K562 (cell line): ENCODE results near the gene TRIM2. TPM values are rescaled to one million over a fixed set of nuclear protein-coding genes. Genes with fewer than 3 reads are reported as not detected.

Experiments
- ATAC-seq: fragments of 200-7000 bp; cut with Tn5 transposase; 3 replicates; pipeline ENCODE4 v1.9.1; 2020; ENCODE audit warnings: moderate library complexity
- BruUV-seq: library from RNA; stranded (reverse); fragments of 400-500 nt; replicated peaks from 2 replicates; lab custom pipeline; 2021; lab: Mats Ljungman, UMichigan
- CTCF ChIA-PET: fragments of 300-600 bp; formaldehyde crosslinking; extraction: SDS; loops from one replicate; lab custom pipeline; 2021; ENCODE audit warnings: low intra/inter-chr PET ratio; lab: Yijun Ruan, JAX
- POLR2A ChIA-PET: fragments of 300-600, 350-650 bp; sonication (Branson Sonifier 250); formaldehyde crosslinking; extraction: SDS; loops from one replicate; lab custom pipeline; 2021; ENCODE audit warnings: antibody characterized with exemption, inconsistent platforms; lab: Yijun Ruan, JAX
- DNase-seq, 4 experiments: peaks; one replicate each; pipeline versions ENCODE4 v3.0.0 to v3.0.0-alpha.2; 2011 to 2018; ENCODE audit warnings: low spot score in 3 of 4, mixed read lengths in 3 of 4; ENCODE audit errors: extremely low read depth in 1 of 4
- FAIRE-seq: peaks from 2 replicates; lab custom pipeline; 2011; peaks lifted over from hg19 to GRCh38; lab: Jason Lieb, UNC
- H2AFZ ChIP-seq: 2 replicates; pipeline ENCODE4 v1.6.0; 2011; ENCODE audit warnings: low read depth, low read length, control low read depth, inconsistent platforms
- H3K27ac ChIP-seq: fragments of 200-600 bp; 3 replicates; pipeline ENCODE4 v1.8.0; 2011; ENCODE audit warnings: low read depth, mild to moderate bottlenecking, control low read depth, inconsistent platforms, low read length, moderate library complexity, mixed read lengths; ENCODE audit errors: extremely low read depth
- H3K27me3 ChIP-seq, 2 experiments: fragments of 300-600 bp in 1 of 2; 2 replicates in 1 of 2; 3 replicates in 1 of 2; pipeline versions ENCODE4 v1.6.0 to v1.8.0; 2011; ENCODE audit warnings: inconsistent platforms in 2 of 2, low read length in 2 of 2, mild to moderate bottlenecking in 1 of 2, mixed read lengths in 1 of 2, moderate library complexity in 1 of 2; ENCODE audit not compliant: control insufficient read depth in 2 of 2, insufficient read depth in 2 of 2
- H3K36me3 ChIP-seq: fragments of 300-600 bp; 3 replicates; pipeline ENCODE4 v1.8.0; 2011; ENCODE audit warnings: mild to moderate bottlenecking, low read length, inconsistent platforms; ENCODE audit not compliant: control insufficient read depth, insufficient read depth
- H3K4me1 ChIP-seq, 2 experiments: fragments of 200-600 bp in 1 of 2; replicated peaks in 1 of 2; 2 replicates in 1 of 2; 3 replicates in 1 of 2; pipeline versions ENCODE4 v1.5.1 to v1.8.0; 2011; ENCODE audit warnings: inconsistent platforms in 2 of 2, low read length in 2 of 2, mild to moderate bottlenecking in 1 of 2, mixed read lengths in 1 of 2, moderate library complexity in 1 of 2; ENCODE audit not compliant: control insufficient read depth in 2 of 2, insufficient read depth in 2 of 2
- H3K4me2 ChIP-seq: 2 replicates; pipeline ENCODE4 v1.6.1; 2011; ENCODE audit warnings: low read length, control low read depth, inconsistent platforms, mixed read lengths; ENCODE audit not compliant: insufficient read depth
- H3K4me3 ChIP-seq: fragments of 200-600 bp; sonication (generic), shearing (Covaris generic); 2 replicates; pipeline ENCODE4 v1.5.1; 2016; ENCODE audit warnings: control low read depth, inconsistent platforms
- H3K79me2 ChIP-seq: fragments of 200-600 bp; 3 replicates; pipeline ENCODE4 v1.8.0; 2011; ENCODE audit warnings: low read length, inconsistent platforms; ENCODE audit not compliant: control insufficient read depth, insufficient read depth
- H3K9ac ChIP-seq, 2 experiments: 2 replicates each; pipeline versions ENCODE4 v1.6.0 to v1.6.1; 2011; ENCODE audit warnings: low read depth in 2 of 2, low read length in 2 of 2, control low read depth in 1 of 2, inconsistent platforms in 1 of 2, mild to moderate bottlenecking in 1 of 2, mixed read lengths in 1 of 2; ENCODE audit not compliant: insufficient read depth in 1 of 2
- H3K9me1 ChIP-seq: one replicate; pipeline ENCODE4 v1.6.0; 2011; ENCODE audit warnings: inconsistent platforms, mild to moderate bottlenecking, low read length, moderate library complexity; ENCODE audit not compliant: control insufficient read depth, insufficient read depth
- H3K9me3 ChIP-seq: replicated peaks from 2 replicates; pipeline ENCODE4 v1.5.1; 2011; ENCODE audit warnings: low read depth, low read length, inconsistent platforms; ENCODE audit not compliant: control insufficient read depth, insufficient read depth
- H4K20me1 ChIP-seq: replicated peaks from 2 replicates; pipeline ENCODE4 v1.6.1; 2011; ENCODE audit warnings: low read length, inconsistent platforms, mixed read lengths; ENCODE audit not compliant: control insufficient read depth, insufficient read depth
- BDP1 ChIP-seq: IDR thresholded peaks from 3 replicates; pipeline ENCODE4 v1.6.1; 2011; ENCODE audit not compliant: insufficient read length, insufficient read depth
- FOXK1 ChIP-seq: sonication (generic); formaldehyde crosslinking; IDR thresholded peaks from 2 replicates; pipeline ENCODE4 v1.8.0; 2022; ENCODE audit warnings: missing genetic modification reagents, mild to moderate bottlenecking, borderline replicate concordance
- FOXO4 ChIP-seq: fragments of 450-650 bp; formaldehyde crosslinking; IDR thresholded peaks from 2 replicates; pipeline ENCODE4 v1.4.0; 2020; ENCODE audit warnings: mild to moderate bottlenecking, moderate library complexity
- MIER1 ChIP-seq: fragments of 450-650 bp; IDR thresholded peaks from 2 replicates; pipeline ENCODE4 v1.6.1; 2016; ENCODE audit warnings: antibody characterized with exemption, mild to moderate bottlenecking, low read depth
- NFE2 ChIP-seq: IDR thresholded peaks from 2 replicates; pipeline ENCODE4 v1.6.1; 2014; ENCODE audit warnings: antibody characterized with exemption, low read depth
- NFXL1 ChIP-seq: fragments of 450-650 bp; formaldehyde crosslinking; IDR thresholded peaks from 2 replicates; pipeline ENCODE4 v1.4.0; 2021; ENCODE audit warnings: mild to moderate bottlenecking
- PML ChIP-seq: IDR thresholded peaks from 2 replicates; pipeline ENCODE4 v1.6.1; 2012; ENCODE audit warnings: low read length, inconsistent platforms
- RFX7 ChIP-seq: fragments of 250-450 bp; sonication (Bioruptor Pico); IDR thresholded peaks from 2 replicates; pipeline ENCODE4 v1.5.1; 2021; ENCODE audit warnings: mild to moderate bottlenecking
- SMARCB1 ChIP-seq: IDR thresholded peaks from 2 replicates; pipeline ENCODE4 v1.6.1; 2011; ENCODE audit warnings: improper control_type of control experiment, low read depth; ENCODE audit not compliant: insufficient read length
- SMARCE1 ChIP-seq: fragments of 450-650 bp; IDR thresholded peaks from 2 replicates; pipeline ENCODE4 v1.7.1; 2016; ENCODE audit warnings: mild to moderate bottlenecking
- ZBTB11 ChIP-seq, 3 experiments: fragments of 200-800 bp in 1 of 3; fragments of 250-450 bp in 1 of 3; fragments of 450-650 bp in 1 of 3; sonication (Bioruptor Pico) in 1 of 3; sonication (Bioruptor generic) in 1 of 3; formaldehyde crosslinking in 1 of 3; IDR thresholded peaks; 2 replicates each; pipeline versions ENCODE4 v1.6.1 to v1.8.0; 2016 to 2022; ENCODE audit warnings: mild to moderate bottlenecking in 2 of 3, missing genetic modification characterization in 2 of 3, missing compliant biosample characterization in 1 of 3, moderate library complexity in 1 of 3
- ZNF644 ChIP-seq: fragments of 200-800 bp; sonication (Bioruptor generic); IDR thresholded peaks from 2 replicates; pipeline ENCODE4 v1.6.1; 2016; ENCODE audit warnings: low read depth, missing genetic modification characterization, missing compliant biosample characterization
- ZNF780A ChIP-seq: fragments of 250-450 bp; sonication (Bioruptor Pico); IDR thresholded peaks from 2 replicates; pipeline ENCODE4 v1.5.0; 2021; ENCODE audit warnings: mild to moderate bottlenecking
- WGBS: fragments of 100-300 bp; shearing (Covaris generic); methylation state at CpG from one replicate; pipeline ENCODE4 v1.1.6; 2016; ENCODE audit warnings: low coverage, mixed read lengths; ENCODE audit not compliant: insufficient coverage; ENCODE audit errors: missing lambda C conversion rate; 5-methylcytosine and 5-hydroxymethylcytosine counted together
- in situ Hi-C: fragments of 300-500 bp; cut with MboI; formaldehyde crosslinking; loops from 4 replicates; pipeline ENCODE4 v1.15.0; 2018; ENCODE audit warnings: inconsistent platforms, mixed read lengths
- intact Hi-C: fragments of 100-400 bp; cut with micrococcal nuclease; formaldehyde crosslinking; loops from 2 replicates; pipeline ENCODE4 v1.14.2; 2022
- polyA plus RNA-seq, 8 experiments: library from polyadenylated mRNA; depleted of rRNA in 4 of 8; stranded (reverse) in 5 of 8; unstranded in 3 of 8; fragments of >200 nt; fragmentation: Nextera tagmentation in 2 of 8; fragmentation: Illumina TruSeq in 1 of 8; extraction: Ambion mirVana in 2 of 8; extraction: Trizol in 1 of 8; gene quantifications; 2 replicates each; pipeline versions ENCODE4 v1.2.1 to v1.2.3, GENCODE V29; 2011 to 2014; ENCODE audit warnings: inconsistent platforms in 1 of 8, missing spikeins in 1 of 8
- total RNA-seq, 7 experiments: library from RNA; depleted of rRNA in 6 of 7; stranded (reverse); fragments of >200 nt in 6 of 7; fragmentation: Illumina TruSeq in 2 of 7; extraction: Trizol in 2 of 7; gene quantifications; 2 replicates each; pipeline versions ENCODE4 v1.2.1 to v1.2.3, GENCODE V29; 2011 to 2021; ENCODE audit warnings: low replicate concordance in 1 of 7
- TF ChIP-seq, protein P1 (sequence below), 2 experiments: IDR thresholded peaks in 1 of 2; conservative IDR thresholded peaks in 1 of 2; 2 replicates each; pipeline ENCODE4 v1.6.1; 2016; ENCODE audit warnings: low read depth in 2 of 2, mild to moderate bottlenecking in 1 of 2, missing compliant biosample characterization in 1 of 2, missing genetic modification characterization in 1 of 2, moderate library complexity in 1 of 2

TRIM2 gene
- total and polyA plus RNA-seq, 9 of the 15 experiments (the other 6 are each of a cell fraction or from before 2014, with no cell fraction given) = 0.01 to 0.41 (median 0.13) TPM; not detected in 1

- no peak for TF ChIP-seq ZNF780A (CRISPR knock-in tag)
- TF ChIP-seq, protein P1, sequence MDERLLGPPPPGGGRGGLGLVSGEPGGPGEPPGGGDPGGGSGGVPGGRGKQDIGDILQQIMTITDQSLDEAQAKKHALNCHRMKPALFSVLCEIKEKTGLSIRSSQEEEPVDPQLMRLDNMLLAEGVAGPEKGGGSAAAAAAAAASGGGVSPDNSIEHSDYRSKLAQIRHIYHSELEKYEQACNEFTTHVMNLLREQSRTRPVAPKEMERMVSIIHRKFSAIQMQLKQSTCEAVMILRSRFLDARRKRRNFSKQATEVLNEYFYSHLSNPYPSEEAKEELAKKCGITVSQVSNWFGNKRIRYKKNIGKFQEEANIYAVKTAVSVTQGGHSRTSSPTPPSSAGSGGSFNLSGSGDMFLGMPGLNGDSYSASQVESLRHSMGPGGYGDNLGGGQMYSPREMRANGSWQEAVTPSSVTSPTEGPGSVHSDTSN (CRISPR knock-in tag; IDR thresholded peaks at IDR 0.05; ENCODE audit: low read depth) = no peak
- TF ChIP-seq, protein P1 (tag; conservative IDR thresholded peaks at IDR 0.05; ENCODE audit: low read depth) = no peak
Observed at GRCh38 chr4:153276971-153277370, 72.7 kb downstream of the TRIM2 start (continued).

DNA sequence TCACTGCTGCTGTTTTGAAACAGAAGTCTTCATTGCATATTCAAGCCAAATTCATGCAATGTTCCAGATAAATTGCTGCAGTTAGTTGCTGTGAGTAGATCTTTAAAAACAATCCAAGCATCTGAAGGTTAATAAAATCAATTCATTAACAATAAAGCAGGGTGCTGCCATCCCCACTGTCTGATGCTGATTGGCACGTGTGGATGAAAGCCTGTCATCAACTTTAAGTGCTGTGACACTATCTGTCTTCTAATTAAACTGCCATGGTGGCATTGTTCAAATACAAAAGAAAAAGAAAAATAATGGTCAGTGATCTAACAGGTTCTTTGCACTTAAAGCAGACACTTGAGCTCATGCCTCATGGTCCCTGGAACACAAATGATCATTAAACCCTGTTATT lies 77.2 kb downstream of the TRIM2 start:
- POLR2A ChIA-PET = no interaction called here
- no TSS peak for BruUV-seq
- FAIRE-seq (no peak), ATAC-seq (no peak), DNase-seq (no peak)
- Histone ChIP-seq H2AFZ (no peak overlapping the region), H3K4me2 (no peak overlapping the region), H3K4me1 (no peaks in the 10 kb centered on the region), H3K4me3 (no peak overlapping the region), H3K27me3 (peaks cover 0 to 7% of the 10 kb centered on the region in 2 experiments; a peak in 1 of 5 replicates), H4K20me1 (no peaks in the 10 kb centered on the region), H3K9ac (no peak overlapping the region), H3K9me3 (no peaks in the 10 kb centered on the region), H3K36me3 (no peaks in the 10 kb centered on the region), H3K9me1 (no peaks in the 10 kb centered on the region), H3K27ac (no peak overlapping the region), H3K79me2 (no peaks in the 10 kb centered on the region)
- in situ Hi-C loops (no loop called here), intact Hi-C loops (no loop called here)
- CTCF ChIA-PET = no interaction called here
- WGBS = 0% methylated on average over 1 of the region's 1 CpG
- TF ChIP-seq FOXO4 (no peak), RFX7 (CRISPR knock-in tag) (no peak), ZBTB11 (CRISPR knock-in tag; IDR thresholded peaks at IDR 0.05) (no peak), PML (no peak), NFXL1 (CRISPR knock-in tag) (no peak), SMARCE1 (no peak), SMARCB1 (no peak), NFE2 (no peak), FOXK1 (CRISPR knock-in tag) (no peak), ZNF644 (tag) (no peak), BDP1 (no peak), MIER1 (no peak)
